Stimulated activated CD8-positive, alpha-beta memory T cell treated with anti-CD3 and anti-CD28 coated beads, Interleukin-7, amount 100 ng/mL, for 1 hour (primary cell): ENCODE data around the gene GNAL.

Source experiments
- DNase-seq, 2 donors: peaks; one replicate each; pipeline ENCODE4 v3.0.0-alpha.2; 2020; ENCODE audit warnings: low read depth in 2 of 2

The GNAL gene

DNA sequence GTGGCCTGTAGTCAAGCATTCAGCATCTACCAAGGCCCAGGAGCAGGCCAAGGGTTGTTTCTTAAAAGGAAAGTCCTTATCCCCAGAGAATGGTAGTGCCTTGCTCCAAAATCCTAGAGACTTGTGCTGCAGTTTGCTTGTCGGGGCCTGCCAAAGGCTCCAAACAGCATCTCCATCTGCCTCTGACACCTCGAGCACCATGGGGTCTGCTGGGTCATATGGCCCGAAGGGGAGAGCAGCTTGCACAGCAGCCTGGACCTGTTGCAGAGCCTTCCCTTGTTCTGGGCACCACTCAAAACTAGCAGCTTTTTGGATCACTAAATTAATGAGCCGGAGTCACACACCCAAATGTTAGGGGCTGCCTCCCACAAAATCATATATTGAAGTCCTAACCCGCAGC, 35.7 kb downstream of the GNAL start:
- DNase-seq, result no peak

GRCh38 chr18:11726556-11726955, 37.5 kb downstream of the GNAL start:
- no peak for DNase-seq

DNA sequence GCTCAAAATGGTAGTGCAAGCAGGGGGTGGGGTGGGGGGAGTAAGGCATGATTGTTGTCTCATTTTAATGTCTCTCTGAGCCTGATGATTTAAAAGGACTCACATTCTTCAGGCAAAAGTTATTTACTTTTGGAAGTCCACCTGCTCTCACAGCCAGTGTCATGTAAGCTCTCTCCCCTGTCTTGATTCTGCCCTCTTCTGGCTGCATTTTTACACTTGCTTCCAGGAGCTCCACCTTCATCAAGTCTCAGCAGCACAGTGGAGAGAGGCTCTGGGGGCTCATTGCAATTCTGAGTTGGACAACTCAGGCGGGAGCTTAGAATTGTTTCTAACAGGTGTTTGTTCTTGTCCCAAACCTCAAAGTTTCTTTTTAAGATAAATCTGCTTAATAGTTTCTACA, 39.2 kb downstream of the GNAL start:
- DNase-seq, result no peak

- no peak for DNase-seq
Observed at GRCh38 chr18:11729556-11729955, 40.5 kb downstream of the GNAL start.

DNA sequence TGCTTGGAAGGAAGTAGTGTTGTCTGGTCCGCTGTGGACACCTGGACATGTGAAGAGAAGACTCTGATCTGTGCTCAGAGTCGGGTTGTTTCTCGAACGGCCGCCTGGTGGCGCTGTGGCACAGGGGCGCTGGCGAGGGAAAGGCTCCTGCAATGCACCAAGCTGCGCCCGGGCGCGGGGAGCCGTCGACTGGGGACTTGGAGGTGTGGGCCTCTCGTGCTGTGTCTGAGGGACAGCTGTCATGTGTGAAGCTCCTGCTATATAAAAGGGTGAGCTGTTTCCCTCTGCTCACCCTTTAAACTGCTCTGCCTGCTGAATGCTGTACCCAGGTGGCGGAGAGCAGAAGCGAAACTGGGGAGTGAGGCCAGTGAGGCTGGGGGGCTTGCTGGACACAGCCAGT, 44.0 kb downstream of the GNAL start:
- peak; percentile 36 to 45 for DNase-seq

DNA sequence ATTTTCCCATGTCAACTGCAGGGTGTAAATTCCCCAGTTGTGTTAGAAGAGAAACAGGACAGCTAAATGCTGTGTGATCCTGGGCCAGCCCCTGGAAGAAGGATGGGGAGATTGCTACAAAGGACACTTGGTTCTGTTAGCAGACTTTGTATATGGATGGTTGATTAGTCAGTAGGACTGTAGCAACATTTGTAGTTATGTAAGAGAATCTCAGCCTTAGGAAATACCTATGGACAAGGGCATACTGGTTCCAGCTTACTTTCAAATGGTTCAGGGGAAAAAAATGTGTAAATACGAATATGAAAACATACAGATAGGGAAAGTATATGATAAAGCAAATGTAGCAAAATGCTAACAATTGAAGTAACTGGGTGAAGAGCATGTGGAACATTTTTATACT, 47.6 kb downstream of the GNAL start:
- DNase-seq, result no peak

DNA sequence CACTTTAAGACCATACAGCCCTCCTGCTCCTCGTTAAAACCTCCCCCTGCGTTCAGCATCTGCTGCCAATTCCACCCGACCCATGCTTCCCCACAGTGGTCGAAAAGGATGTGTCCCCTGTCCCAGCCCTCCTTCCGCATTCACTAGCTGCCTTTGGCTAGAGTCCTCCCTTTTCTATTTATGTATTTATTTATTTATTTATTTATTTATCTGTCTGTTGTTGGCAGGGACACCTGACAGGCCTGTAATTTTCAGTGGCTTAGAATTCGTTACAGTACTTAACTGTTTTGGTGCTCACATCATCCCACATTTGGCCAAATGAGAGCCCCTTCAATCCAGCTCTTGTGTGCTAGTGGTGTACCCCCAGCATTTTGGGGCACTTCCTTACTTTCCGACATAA, 50.8 kb downstream of the GNAL start:
- no peak for DNase-seq

GRCh38 chr18:11740461-11740860, 51.4 kb downstream of the GNAL start:
- no peak for DNase-seq

- no peak for DNase-seq
Observed at GRCh38 chr18:11741505-11742145, 52.6 kb downstream of the GNAL start.

GRCh38 chr18:11745521-11745920, 56.5 kb downstream of the GNAL start:
- DNase-seq, result no peak

GRCh38 chr18:11747286-11747685, 58.2 kb downstream of the GNAL start:
- no peak for DNase-seq

DNA sequence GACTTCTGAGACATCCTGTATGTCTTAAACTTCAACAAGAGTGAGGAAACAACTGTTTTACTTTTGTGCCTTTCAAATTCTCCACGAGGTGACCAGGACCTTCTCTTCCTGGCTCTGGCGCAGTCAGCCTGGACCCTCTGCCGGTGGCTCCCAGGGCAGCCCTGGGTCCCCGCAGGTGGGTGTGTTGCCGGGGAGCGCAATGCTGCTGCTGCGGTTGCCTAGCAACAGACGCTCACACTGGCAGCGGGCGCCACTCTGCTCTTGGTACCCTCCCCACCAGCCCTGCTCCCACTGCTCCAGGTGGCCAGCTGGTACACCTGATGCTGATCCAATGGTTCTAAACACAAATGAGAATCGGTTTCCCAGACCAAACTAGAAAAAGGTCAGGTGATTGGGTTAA, 58.7 kb downstream of the GNAL start:
- no peak for DNase-seq

DNA sequence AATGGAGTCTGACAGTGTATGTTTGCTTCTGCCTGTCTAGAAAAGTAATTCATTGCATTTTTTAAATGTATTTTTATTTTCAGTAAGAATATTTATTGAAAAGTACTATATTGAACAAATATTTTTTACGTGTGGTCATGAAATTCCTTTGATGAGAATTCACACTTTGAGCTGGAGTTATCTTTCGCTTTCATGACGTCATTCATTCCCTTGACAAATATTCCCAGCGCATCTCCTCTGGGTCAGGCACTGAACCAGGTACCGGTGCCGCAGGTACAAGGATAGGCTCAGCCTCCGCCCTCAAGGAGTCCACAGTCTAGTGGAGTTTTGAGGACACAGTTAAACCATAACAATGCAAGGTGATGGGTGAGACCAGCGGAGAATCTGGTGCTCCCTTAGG, 60.2 kb downstream of the GNAL start:
- no peak for DNase-seq

- no peak for DNase-seq
Observed at GRCh38 chr18:11750171-11750570, 61.1 kb downstream of the GNAL start.

GRCh38 chr18:11750581-11751310, 61.7 kb downstream of the GNAL start:
- no peak for DNase-seq

DNA sequence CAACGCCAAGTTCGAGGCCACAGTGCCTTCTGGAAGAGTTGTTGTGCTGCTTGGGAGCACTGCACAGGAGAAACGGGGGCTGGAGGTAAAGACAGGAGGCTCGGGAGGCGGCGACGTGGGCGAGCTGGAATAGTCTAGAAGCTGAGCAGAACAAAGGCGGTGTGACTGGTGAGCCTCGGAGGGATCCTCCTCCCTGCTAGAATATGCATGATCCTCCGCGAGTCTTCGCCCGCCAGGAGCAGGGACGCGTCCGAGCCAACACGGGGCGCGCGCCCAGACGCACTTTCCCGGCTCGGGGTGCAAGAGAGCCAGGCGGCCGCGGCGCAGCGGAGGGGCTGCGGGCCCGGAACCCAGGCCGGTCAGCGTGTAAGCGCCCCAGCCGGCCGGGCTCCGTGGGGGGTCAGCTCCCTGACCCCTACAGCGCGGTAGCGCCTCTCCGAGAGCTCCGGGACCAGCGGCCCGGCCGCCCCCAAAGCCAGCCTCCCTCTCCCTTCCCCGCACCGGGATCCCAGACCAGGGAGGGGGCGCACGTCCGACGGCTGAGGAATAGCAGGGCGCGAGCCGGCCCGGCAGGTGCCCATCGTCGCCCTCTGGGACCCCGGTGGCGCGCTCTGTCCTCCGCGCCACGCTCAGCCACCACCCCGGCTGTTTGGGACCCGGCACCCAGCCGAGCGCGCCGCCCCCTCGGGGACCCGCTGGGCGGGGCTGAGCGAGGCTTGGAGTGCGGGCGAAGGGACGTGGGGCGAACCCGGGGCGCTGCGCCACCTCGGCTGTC, 62.5 kb downstream of the GNAL start:
- DNase-seq, result no peak

DNA sequence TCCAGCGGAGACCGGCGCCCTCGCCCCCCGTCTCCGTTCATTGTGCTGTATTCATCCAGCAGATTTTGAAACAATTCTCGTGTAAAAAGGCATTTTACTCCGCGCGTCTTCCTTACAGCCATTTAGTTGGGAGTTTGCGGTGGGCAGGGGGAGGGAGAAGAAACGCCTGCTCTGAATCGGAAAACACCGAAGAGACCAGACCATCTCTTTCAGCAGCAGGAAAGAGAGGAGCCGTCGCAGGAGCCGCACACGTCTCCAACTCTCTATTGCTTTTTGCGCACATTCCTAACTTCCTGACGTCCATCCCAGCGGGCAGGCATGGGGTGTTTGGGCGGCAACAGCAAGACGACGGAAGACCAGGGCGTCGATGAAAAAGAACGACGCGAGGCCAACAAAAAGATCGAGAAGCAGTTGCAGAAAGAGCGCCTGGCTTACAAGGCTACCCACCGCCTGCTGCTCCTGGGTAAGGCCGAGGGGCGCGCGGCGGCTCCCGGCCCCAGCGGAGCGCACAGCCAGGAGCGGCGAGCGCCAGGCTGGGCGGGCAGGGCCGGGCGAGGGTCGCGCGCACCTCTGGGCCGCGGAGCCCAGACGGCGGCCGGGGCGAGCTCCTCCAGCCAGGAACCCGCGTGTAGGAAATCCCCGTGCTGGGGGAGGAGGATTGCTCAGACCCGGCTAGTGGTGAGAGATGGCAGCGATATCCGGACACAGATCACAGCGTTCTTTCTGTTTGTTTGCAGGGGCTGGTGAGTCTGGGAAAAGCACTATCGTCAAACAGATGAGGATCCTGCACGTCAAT, 63.2 kb downstream of the GNAL start:
- DNase-seq, result no peak

DNA sequence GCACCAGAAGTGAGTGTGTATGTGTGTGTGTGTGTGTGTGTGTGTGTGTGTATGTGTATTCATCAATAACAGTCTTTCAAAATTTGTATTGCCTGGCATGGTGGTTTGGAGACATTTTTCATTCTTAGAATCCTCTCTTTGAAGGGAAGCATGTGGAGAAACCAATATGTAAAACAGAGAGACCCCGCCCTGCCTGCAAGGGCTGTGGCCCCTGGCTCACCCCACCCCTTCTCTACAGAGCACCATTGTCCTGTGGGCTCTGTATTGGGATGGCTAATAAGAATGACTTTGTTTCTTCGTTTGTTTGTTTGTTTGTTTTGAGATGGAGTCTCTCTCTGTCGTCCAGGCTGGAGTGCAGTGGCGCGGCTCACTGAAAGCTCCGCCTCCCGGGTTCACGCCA, 65.9 kb downstream of the GNAL start:
- no peak for DNase-seq

GRCh38 chr18:11757084-11757590, 68.1 kb downstream of the GNAL start:
- DNase-seq, result no peak

DNA sequence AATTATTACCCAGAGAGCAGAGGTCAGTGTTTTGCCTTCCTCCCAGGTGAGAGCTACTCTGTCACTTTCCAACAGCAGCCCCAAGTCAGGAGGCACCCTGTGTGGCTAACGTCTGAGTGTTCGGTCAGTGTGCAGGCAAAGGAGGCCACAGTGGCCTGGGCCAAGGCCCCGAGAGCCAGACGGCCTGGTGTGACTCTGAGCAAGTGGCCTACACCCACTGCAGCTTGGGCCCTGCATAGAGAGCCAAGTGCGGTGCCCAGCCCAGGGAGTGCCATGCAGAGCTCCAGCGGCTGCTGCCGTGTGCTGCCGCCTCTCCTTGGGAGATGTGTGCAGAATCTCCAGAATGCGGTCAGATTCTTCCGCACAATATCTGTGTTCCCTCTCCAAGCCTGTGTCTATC, 70.4 kb downstream of the GNAL start:
- DNase-seq, result no peak

DNA sequence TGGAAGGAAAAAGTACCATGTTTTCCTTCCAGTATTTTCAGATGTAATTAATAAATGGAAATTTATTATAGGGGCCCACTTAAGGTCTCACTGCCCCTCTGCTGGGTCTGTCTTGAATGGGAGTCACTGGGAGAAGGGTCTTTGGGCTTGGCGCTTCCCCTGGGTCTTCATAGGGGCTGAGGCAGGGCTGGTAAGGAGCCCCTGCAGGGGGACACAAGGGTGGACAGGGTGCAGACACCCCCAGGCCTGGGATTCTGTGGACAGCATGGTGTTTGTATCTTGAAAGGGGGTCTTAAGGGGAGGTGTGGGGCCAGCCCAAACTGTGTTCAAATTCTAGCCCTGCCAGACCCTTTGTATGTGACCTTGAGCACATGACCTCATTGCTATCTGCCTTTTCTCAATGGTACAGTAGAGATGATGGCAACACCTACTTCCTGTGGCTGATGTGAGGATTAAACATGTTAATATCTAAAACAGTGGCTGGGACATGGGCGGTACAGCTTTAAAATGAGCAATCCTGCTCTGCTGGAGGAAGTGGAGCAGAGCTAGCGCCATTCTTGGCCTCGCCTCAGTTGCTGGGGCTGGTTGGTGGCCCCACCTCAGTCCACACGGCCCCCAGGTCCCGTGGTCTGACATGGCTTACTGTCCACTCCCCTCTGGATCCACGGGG, 71.6 kb downstream of the GNAL start:
- DNase-seq, result no peak
